Esophagus muscularis mucosa (tissue), 4 donors: ENCODE results near the gene ARX.

ENCODE experiments used
- CTCF ChIP-seq, 3 experiments: fragments of 200-600 bp in 2 of 3; fragments of 450-650 bp in 1 of 3; sonication (generic) in 2 of 3; IDR thresholded peaks; one replicate each; pipeline ENCODE4 v1.5.1; 2017 to 2019; ENCODE audit warnings: antibody characterized with exemption in 3 of 3, mild to moderate bottlenecking in 2 of 3, moderate library complexity in 1 of 3
- EP300 ChIP-seq: sonication (generic); formaldehyde crosslinking; IDR thresholded peaks from one replicate; pipeline ENCODE4 v1.6.1; 2017; ENCODE audit warnings: antibody characterized with exemption
- POLR2A ChIP-seq: fragments of 450-650 bp; IDR thresholded peaks from one replicate; pipeline ENCODE4 v1.6.1; 2017; ENCODE audit warnings: antibody characterized with exemption, moderate library complexity, mild to moderate bottlenecking, low read depth
- POLR2AphosphoS5 ChIP-seq, 2 donors: sonication (generic); formaldehyde crosslinking; IDR thresholded peaks; one replicate each; pipeline ENCODE4 v1.6.1; 2017; ENCODE audit warnings: antibody characterized with exemption in 2 of 2

GRCh38 chrX:24956828-24957227, 58.9 kb downstream of the ARX start:
- no peak for TF ChIP-seq CTCF (IDR thresholded peaks at IDR 0.05)
- TF ChIP-seq EP300, result no peak
- no peak for TF ChIP-seq POLR2A
- TF ChIP-seq POLR2AphosphoS5 (IDR thresholded peaks at IDR 0.05), result no peak
